ENCODE results near the gene ERBB4.

GRCh38 chr2:212193803-212194202, 344.8 kb downstream of the ERBB4 start:
- TF ChIP-seq CTCF (IDR thresholded peaks at IDR 0.05) = no peak
- TF ChIP-seq POLR2A (IDR thresholded peaks at IDR 0.05) = no peak
- TF ChIP-seq EP300 (IDR thresholded peaks at IDR 0.05) = no peak
- no peak for TF ChIP-seq POLR2AphosphoS5 (IDR thresholded peaks at IDR 0.05)
